CD4-positive, alpha-beta T cell (primary cell): ENCODE results near the gene GAL3ST1. TPM values are rescaled to one million over a fixed set of nuclear protein-coding genes. Genes with fewer than 3 reads are reported as not detected.
"Not testable (repeated sequence)": the region's sequence is repeated elsewhere in the genome, so short reads cannot be mapped to it uniquely, and the experiment has no call there.

Source experiments
- ATAC-seq: fragments of 200-7000 bp; cut with Tn5 transposase; one replicate; pipeline ENCODE4 v1.10.0; 2022; ENCODE audit warnings: mild to moderate bottlenecking; ENCODE audit not compliant: poor library complexity
- CTCF ChIA-PET: fragments of 350-600 bp; sonication (Branson Sonifier 250); formaldehyde crosslinking; loops from one replicate; lab custom pipeline; 2021; ENCODE audit warnings: antibody characterized with exemption, inconsistent platforms; lab: Charles Lee
- POLR2A ChIA-PET: fragments of 350-600 bp; sonication (Branson Sonifier 250); formaldehyde crosslinking; loops from one replicate; lab custom pipeline; 2021; ENCODE audit warnings: antibody characterized with exemption, inconsistent platforms; lab: Charles Lee
- DNase-seq, 14 experiments: peaks; one replicate each; pipeline ENCODE4 v3.0.0-alpha.2; 2013 to 2020; ENCODE audit warnings: mixed read lengths in 2 of 14
- H3K27ac ChIP-seq, 2 donors: one replicate each; pipeline versions ENCODE4 v1.5.1 to v1.7.0; 2013; ENCODE audit warnings: low read length in 2 of 2, low read depth in 1 of 2, mild to moderate bottlenecking in 1 of 2
- H3K27me3 ChIP-seq, 2 experiments: 1 replicate in 1 of 2; 2 replicates in 1 of 2; pipeline versions ENCODE4 v1.6.1 to v1.7.0; 2013; ENCODE audit warnings: low read length in 2 of 2, control low read depth in 1 of 2, mild to moderate bottlenecking in 1 of 2, moderate library complexity in 1 of 2; ENCODE audit not compliant: insufficient read depth in 2 of 2, control insufficient read depth in 1 of 2
- H3K36me3 ChIP-seq: one replicate; pipeline ENCODE4 v1.6.1; 2013; ENCODE audit warnings: low read length, control low read depth; ENCODE audit not compliant: insufficient read depth
- H3K4me1 ChIP-seq: one replicate; pipeline ENCODE4 v1.6.1; 2013; ENCODE audit warnings: low read length, control low read depth; ENCODE audit not compliant: insufficient read depth
- H3K4me3 ChIP-seq: one replicate; pipeline ENCODE4 v1.5.1; 2013; ENCODE audit warnings: mild to moderate bottlenecking, low read length, moderate library complexity
- H3K9me3 ChIP-seq, 2 experiments: 1 replicate in 1 of 2; 2 replicates in 1 of 2; pipeline versions ENCODE4 v1.6.1 to v1.7.0; 2013; ENCODE audit warnings: low read length in 2 of 2, mild to moderate bottlenecking in 2 of 2, control low read depth in 1 of 2, moderate library complexity in 1 of 2; ENCODE audit not compliant: control insufficient read depth in 1 of 2, insufficient read depth in 1 of 2
- H3K27ac Mint-ChIP-seq: one replicate; pipeline ENCODE4 v1.8.0; 2020; ENCODE audit warnings: mixed read lengths
- H3K27me3 Mint-ChIP-seq: one replicate; pipeline ENCODE4 v1.8.0; 2021; ENCODE audit warnings: mixed read lengths
- H3K36me3 Mint-ChIP-seq: one replicate; pipeline ENCODE4 v1.8.0; 2021; ENCODE audit warnings: low read depth, mixed read lengths
- H3K4me1 Mint-ChIP-seq: one replicate; pipeline ENCODE4 v1.8.0; 2021; ENCODE audit warnings: low read depth, mixed read lengths
- H3K4me3 Mint-ChIP-seq: one replicate; pipeline ENCODE4 v1.8.0; 2020; ENCODE audit warnings: mild to moderate bottlenecking, mixed read lengths
- H3K9me3 Mint-ChIP-seq: one replicate; pipeline ENCODE4 v1.8.0; 2020; ENCODE audit warnings: mixed read lengths
- intact Hi-C, 2 experiments: fragments of 100-400 bp; cut with DNase I in 1 of 2; cut with micrococcal nuclease in 1 of 2; formaldehyde crosslinking; loops; one replicate each; pipeline versions ENCODE4 v1.15.1 to v1.9.0; 2023 to 2025; cut with DNase I, micrococcal nuclease
- polyA plus RNA-seq, 2 donors: library from polyadenylated mRNA; unstranded; fragments of 120-200 nt; gene quantifications; one replicate each; pipeline ENCODE4 v1.2.1, GENCODE V29; 2013
- total RNA-seq, 174 experiments: library from RNA in 2 of 174; stranded (reverse) in 2 of 174; gene quantifications; one replicate each; pipeline ENCODE4 v1.2.3 and lab custom pipeline; 2021 to 2026
- TF ChIP-seq, protein P1 (sequence below): fragments of 200-600 bp; IDR thresholded peaks from one replicate; pipeline ENCODE4 v1.8.0; 2022; ENCODE audit warnings: antibody characterized with exemption, mild to moderate bottlenecking

GAL3ST1 gene, protein sequence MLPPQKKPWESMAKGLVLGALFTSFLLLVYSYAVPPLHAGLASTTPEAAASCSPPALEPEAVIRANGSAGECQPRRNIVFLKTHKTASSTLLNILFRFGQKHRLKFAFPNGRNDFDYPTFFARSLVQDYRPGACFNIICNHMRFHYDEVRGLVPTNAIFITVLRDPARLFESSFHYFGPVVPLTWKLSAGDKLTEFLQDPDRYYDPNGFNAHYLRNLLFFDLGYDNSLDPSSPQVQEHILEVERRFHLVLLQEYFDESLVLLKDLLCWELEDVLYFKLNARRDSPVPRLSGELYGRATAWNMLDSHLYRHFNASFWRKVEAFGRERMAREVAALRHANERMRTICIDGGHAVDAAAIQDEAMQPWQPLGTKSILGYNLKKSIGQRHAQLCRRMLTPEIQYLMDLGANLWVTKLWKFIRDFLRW
- total RNA-seq (not detected), total RNA-seq (lab: John Stamatoyannopoulos, UW) (0 to 1.2 (median 0.26) reads per million in 172 experiments)
- polyA plus RNA-seq (2013, experiment 1 of 2): not detected
- 0.24 TPM for polyA plus RNA-seq (2013, experiment 2 of 2)

DNA sequence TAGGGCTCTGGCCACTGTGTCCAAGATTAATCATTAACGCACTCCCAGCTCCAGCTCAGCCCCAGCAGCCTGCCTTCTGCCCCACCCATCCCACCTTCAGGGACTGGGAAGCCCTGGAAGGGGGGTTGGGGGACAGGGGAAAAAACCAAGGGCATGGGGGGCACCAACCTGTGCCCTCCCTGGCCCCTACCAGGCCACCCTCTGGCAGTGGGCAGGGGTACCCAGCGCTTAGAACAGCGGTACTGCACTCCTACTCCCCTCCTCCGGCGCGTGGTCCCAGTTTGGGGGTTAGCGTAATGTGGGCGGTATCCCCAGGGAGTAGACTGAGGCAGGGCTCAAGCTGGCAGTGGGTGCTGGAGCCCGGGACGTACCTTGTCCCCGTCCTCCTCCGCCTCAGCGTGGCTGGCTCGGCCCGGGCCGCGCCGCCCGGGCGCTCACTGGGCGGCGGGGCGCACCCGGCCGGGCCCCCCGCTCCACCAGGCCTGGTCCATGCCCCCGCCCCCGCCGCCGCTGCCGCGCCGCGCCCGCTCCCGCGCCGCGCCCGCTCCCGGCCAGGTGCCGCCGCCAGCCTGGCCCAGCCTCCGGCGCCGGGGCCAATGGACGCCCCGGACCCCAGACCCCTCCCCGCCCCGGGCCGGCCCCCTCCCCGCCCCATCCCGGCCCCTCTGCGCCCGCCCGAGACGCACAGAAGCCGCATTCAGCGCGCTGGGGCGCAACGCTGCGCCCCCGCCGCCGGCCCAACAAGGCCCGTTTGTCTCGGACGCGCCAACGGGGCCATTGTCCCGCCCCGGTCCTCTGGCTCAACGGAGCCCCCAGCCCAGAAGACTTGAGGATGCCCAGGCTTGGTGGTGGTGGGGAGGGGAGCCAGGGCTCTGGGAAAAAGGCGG, at the start of gene GAL3ST1:
Gene GAL3ST1 (minus strand): TSS at position 571 of the 887 bp plus-strand sequence. CDS start 17,273 bp downstream, outside the sequence.
- Mint-ChIP-seq H3K4me3 (no peak within 1 kb of the TSS), H3K27me3 (no peaks in the 10 kb centered on the region), H3K36me3 (peaks cover 40% of the 10 kb centered on the region), H3K4me1 (peaks cover 3% of the 10 kb centered on the region), H3K27ac (no peak within 1 kb of the TSS), H3K9me3 (no peaks in the 10 kb centered on the region)
- TF ChIP-seq, protein P1, sequence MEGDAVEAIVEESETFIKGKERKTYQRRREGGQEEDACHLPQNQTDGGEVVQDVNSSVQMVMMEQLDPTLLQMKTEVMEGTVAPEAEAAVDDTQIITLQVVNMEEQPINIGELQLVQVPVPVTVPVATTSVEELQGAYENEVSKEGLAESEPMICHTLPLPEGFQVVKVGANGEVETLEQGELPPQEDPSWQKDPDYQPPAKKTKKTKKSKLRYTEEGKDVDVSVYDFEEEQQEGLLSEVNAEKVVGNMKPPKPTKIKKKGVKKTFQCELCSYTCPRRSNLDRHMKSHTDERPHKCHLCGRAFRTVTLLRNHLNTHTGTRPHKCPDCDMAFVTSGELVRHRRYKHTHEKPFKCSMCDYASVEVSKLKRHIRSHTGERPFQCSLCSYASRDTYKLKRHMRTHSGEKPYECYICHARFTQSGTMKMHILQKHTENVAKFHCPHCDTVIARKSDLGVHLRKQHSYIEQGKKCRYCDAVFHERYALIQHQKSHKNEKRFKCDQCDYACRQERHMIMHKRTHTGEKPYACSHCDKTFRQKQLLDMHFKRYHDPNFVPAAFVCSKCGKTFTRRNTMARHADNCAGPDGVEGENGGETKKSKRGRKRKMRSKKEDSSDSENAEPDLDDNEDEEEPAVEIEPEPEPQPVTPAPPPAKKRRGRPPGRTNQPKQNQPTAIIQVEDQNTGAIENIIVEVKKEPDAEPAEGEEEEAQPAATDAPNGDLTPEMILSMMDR: no peak
- ATAC-seq: no peak
- H3K4me3 ChIP-seq: no peak within 1 kb of the TSS
- POLR2A ChIA-PET: no interaction called here
- peaks cover 0 to 4% of the 10 kb centered on the region in 2 experiments for H3K27me3 ChIP-seq
- no peak within 1 kb of the TSS for H3K27ac ChIP-seq
- CTCF ChIA-PET: no interaction called here
- peaks cover 34% of the 10 kb centered on the region for H3K36me3 ChIP-seq
- DNase-seq: no peak
- peaks cover 10% of the 10 kb centered on the region for H3K4me1 ChIP-seq
- no peaks in the 10 kb centered on the region for H3K9me3 ChIP-seq
- intact Hi-C loops: no loop called here

DNA sequence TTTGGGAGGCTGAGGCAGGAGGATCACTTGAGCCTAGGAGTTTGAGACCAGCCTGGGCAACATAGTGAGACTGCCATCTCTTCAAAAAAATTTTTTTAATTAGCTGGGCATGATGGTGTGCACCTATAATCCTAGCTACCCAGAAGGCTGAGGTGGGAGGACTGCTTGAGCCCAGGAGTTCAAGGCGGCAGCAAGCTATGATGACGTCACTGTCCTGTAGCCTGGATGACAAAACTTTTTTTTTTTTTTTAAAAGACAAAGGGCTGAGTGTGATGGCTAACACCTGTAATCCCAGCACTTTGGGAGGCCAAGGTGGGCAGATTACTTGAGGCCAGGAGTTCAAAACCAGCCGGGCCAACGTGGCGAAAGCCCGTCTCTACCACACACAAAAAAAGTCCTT, 45.4 kb upstream of the GAL3ST1 start:
- H3K4me3 ChIP-seq, H3K4me1 Mint-ChIP-seq, H3K4me3 Mint-ChIP-seq, DNase-seq, H3K36me3 ChIP-seq, H3K27me3 ChIP-seq, H3K27ac Mint-ChIP-seq, ATAC-seq, CTCF ChIA-PET, H3K27me3 Mint-ChIP-seq, POLR2A ChIA-PET, H3K36me3 Mint-ChIP-seq, intact Hi-C loops, H3K4me1 ChIP-seq, H3K27ac ChIP-seq, H3K9me3 ChIP-seq, H3K9me3 Mint-ChIP-seq: not testable (repeated sequence)

DNA sequence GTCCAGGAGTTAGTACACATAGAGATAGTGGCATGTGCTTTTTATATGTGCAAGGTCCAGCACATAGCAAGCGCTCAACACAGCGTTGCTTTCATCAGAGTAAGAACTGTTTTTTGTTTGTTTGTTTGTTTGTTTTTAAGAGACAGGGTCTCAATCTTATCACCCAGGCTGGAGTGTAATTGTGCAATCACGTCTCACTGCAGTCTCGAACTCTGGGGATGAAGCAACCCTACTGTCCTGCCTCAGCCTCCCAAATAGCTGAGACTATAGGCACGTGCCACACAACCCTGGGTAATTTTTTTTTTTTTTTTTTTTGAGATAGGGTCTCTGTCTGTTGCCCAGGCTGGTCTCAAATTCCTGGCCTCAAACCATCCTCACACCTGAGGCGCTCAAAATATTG, 43.4 kb upstream of the GAL3ST1 start:
- Mint-ChIP-seq H3K27ac (no peak overlapping the region), H3K27me3 (no peaks in the 10 kb centered on the region), H3K4me1 (no peaks in the 10 kb centered on the region), H3K4me3 (no peak overlapping the region), H3K9me3 (no peaks in the 10 kb centered on the region), H3K36me3 (no peaks in the 10 kb centered on the region)
- Histone ChIP-seq H3K9me3 (no peaks in the 10 kb centered on the region), H3K4me1 (no peaks in the 10 kb centered on the region), H3K27ac (no peak overlapping the region), H3K4me3 (no peak overlapping the region), H3K36me3 (no peaks in the 10 kb centered on the region), H3K27me3 (no peaks in the 10 kb centered on the region)
- DNase-seq: no peak
- ATAC-seq: no peak
- ChIA-PET CTCF (no interaction called here), POLR2A (no interaction called here)
- TF ChIP-seq, protein P1: no peak
- intact Hi-C loops: no loop called here
